Heart right ventricle (tissue), 16 donors: ENCODE measurements around the gene RAG1. TPM values are rescaled to one million over a fixed set of nuclear protein-coding genes. Genes with fewer than 3 reads are reported as not detected.

Source experiments
- ATAC-seq, 8 donors: fragments of 200-7000 bp; cut with Tn5 transposase; one replicate each; pipeline ENCODE4 v1.9.1; 2020; ENCODE audit warnings: mild to moderate bottlenecking in 8 of 8, moderate library complexity in 8 of 8, moderate number of reproducible peaks in 1 of 8
- DNase-seq, 2 donors: peaks; one replicate each; pipeline ENCODE4 v3.0.0-alpha.2; 2020
- H3K27ac ChIP-seq, 10 donors: fragments of 200-600 bp; sonication (generic) in 2 of 10; one replicate each; pipeline versions ENCODE4 v1.5.0 to v1.8.0; 2020 to 2022; ENCODE audit warnings: mild to moderate bottlenecking in 3 of 10
- H3K27me3 ChIP-seq, 7 donors: fragments of 200-600 bp; one replicate each; pipeline ENCODE4 v1.8.0; 2021 to 2022; ENCODE audit warnings: mild to moderate bottlenecking in 2 of 7
- H3K36me3 ChIP-seq, 9 donors: fragments of 200-600 bp; sonication (generic) in 1 of 9; one replicate each; pipeline versions ENCODE4 v1.5.0 to v1.8.0; 2020 to 2022; ENCODE audit warnings: mild to moderate bottlenecking in 2 of 9
- H3K4me1 ChIP-seq, 9 donors: fragments of 200-600 bp; sonication (generic) in 1 of 9; one replicate each; pipeline versions ENCODE4 v1.5.0 to v1.8.0; 2020 to 2022; ENCODE audit warnings: mild to moderate bottlenecking in 4 of 9
- H3K4me3 ChIP-seq, 10 donors: fragments of 200-600 bp; sonication (generic) in 2 of 10; one replicate each; pipeline versions ENCODE4 v1.5.0 to v1.8.0; 2020 to 2022; ENCODE audit warnings: mild to moderate bottlenecking in 7 of 10, moderate library complexity in 2 of 10
- H3K9me3 ChIP-seq, 11 donors: fragments of 200-600 bp in 10 of 11; sonication (generic) in 2 of 11; one replicate each; pipeline versions ENCODE4 v1.5.0 to v1.8.0; 2013 to 2022; ENCODE audit warnings: mild to moderate bottlenecking in 2 of 11, control low read depth in 1 of 11, moderate library complexity in 1 of 11
- WGBS, 2 donors: extraction: QIAGEN DNeasy Blood & Tissue Kit; methylation state at CpG; one replicate each; pipeline ENCODE4 v1.1.7; 2013; ENCODE audit warnings: inconsistent platforms in 1 of 2; 5-methylcytosine and 5-hydroxymethylcytosine counted together
- intact Hi-C, 10 donors: fragments of 100-400 bp; cut with DNase I; formaldehyde crosslinking; loops; one replicate each; pipeline versions ENCODE4 v1.11.1 to v1.14.2; 2022
- polyA plus RNA-seq, 2 donors: library from polyadenylated mRNA; stranded (reverse); fragments of 200-250 nt; gene quantifications; one replicate each; pipeline ENCODE4 v1.2.3, GENCODE V29; 2013
- total RNA-seq, 10 donors: library from RNA; stranded (reverse); fragmentation: NEBNext Ultra II Directional in 3 of 10; extraction: Animal tissue kit (Norgen Biotek cat#: 25700) in 3 of 10; gene quantifications; one replicate each; pipeline versions ENCODE4 v1.2.1 to v1.2.4, GENCODE V29; 2021 to 2023
- TF ChIP-seq, protein P1 (sequence below), 9 donors: fragments of 200-600 bp; sonication (generic) in 2 of 9; IDR thresholded peaks; one replicate each; pipeline versions ENCODE4 v1.5.0 to v1.8.0; 2021 to 2022; ENCODE audit warnings: antibody characterized with exemption in 9 of 9, mild to moderate bottlenecking in 5 of 9, moderate library complexity in 1 of 9
- donor health status: Arrhythmogenic right ventricular cardiomyopathy.
- donor health status: ischemic (EF 13 %, LVEDD 7.1; RV severe dilation, severe dysfunction).
- donor health status: healthy with polysubstance abuse.
- donor health status: DM: no; HTN: yes; CAD: no.
- donor health status: DM: no; HTN: no; CAD: no.
- donor health status: ischemic (EF 25% LVEDD 6.9; RV normal size, moderate dysfunction).
- donor health status: ischemic (EF 25% LVEDD 5.7; RV mildly dilated, moderate dysfunction).
- donor health status: healthy.
- donor health status: DM: yes; HTN: yes; CAD: no.
- donor health status: Ischemic cardiomyopathy.
- donor health status: ischemic (EF 35%, LVEDD 5.7; RV mildly dilated, moderate dysfunction).
- donor health status: nonischemic (EF 11% LVEDD 7.7; RV severe dilation, severe dysfunction).
- donor health status: DM: yes; HTN: yes; CAD: no.
- donor health status: PGD.
- donor health status: ischemic (EF 29% LVEDD 5.4; RV normal size, mild dysfunction).
- donor health status: nonischemic (EF 23%, LVEDD 6.1; RV moderate dilation, normal function).

RAG1 gene
- total and polyA plus RNA-seq, 12 donors = 0.26 to 2.1 (median 1.2) TPM

DNA sequence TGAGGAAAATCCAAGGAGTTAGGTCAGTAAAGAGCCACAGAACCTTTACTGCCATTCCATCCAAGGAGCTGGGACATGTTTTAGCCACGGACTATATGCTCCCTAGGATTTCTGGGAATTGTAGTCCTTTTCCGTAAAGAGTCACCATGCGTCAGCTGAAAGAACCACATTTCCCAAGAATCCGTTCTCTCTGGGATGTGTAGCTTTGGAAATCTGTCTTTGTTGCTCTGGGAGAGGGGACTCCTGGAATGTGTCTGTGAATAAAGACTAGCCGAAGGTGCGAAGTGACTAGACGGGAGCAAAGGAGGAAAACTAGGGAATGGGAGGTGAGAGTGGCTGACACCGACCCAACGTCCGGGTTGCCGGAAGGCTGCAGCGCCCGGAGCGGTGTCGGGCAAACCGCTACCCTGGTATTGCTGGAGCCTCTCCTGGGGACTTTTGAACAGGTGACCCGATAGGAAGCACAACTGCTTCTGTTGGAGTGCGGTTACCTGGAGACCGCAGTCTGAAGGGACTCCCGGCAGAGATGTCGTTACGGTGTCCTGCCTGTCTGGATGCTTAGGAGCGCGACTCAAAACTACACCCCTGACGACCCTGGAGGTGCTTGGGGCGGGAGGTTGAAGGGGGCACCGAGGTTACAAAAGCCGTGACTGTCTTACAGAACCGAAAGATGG, 26.6 kb downstream of the RAG1 start, which contains the start of gene IFTAP:
Gene IFTAP, plus strand, starts transcription at position 187 of the 674 bp plus-strand sequence. CDS start 15,602 bp downstream, outside the sequence.
- intact Hi-C loops = no loop called here
- DNase-seq (peak; percentile 22 to 67), ATAC-seq (peak; percentile 99 to 100 (median 100))
- Histone ChIP-seq H3K9me3 (no peaks in the 10 kb centered on the region), H3K27ac (peak within 1 kb of the TSS in 8 of 10 donors; percentile 45 to 79 (median 68)), H3K27me3 (peaks cover 0 to 32% (median 13%) of the 10 kb centered on the region in 7 donors), H3K36me3 (peaks cover 0 to 7% (median 0%) of the 10 kb centered on the region in 9 donors), H3K4me1 (peaks cover 0 to 16% (median 11%) of the 10 kb centered on the region in 9 donors), H3K4me3 (peak within 1 kb of the TSS; percentile 64 to 94 (median 72))
- TF ChIP-seq, protein P1, sequence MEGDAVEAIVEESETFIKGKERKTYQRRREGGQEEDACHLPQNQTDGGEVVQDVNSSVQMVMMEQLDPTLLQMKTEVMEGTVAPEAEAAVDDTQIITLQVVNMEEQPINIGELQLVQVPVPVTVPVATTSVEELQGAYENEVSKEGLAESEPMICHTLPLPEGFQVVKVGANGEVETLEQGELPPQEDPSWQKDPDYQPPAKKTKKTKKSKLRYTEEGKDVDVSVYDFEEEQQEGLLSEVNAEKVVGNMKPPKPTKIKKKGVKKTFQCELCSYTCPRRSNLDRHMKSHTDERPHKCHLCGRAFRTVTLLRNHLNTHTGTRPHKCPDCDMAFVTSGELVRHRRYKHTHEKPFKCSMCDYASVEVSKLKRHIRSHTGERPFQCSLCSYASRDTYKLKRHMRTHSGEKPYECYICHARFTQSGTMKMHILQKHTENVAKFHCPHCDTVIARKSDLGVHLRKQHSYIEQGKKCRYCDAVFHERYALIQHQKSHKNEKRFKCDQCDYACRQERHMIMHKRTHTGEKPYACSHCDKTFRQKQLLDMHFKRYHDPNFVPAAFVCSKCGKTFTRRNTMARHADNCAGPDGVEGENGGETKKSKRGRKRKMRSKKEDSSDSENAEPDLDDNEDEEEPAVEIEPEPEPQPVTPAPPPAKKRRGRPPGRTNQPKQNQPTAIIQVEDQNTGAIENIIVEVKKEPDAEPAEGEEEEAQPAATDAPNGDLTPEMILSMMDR (IDR thresholded peaks at IDR 0.05) = no peak
- WGBS, 2 donors = 0% methylated on average over 29 of the region's 29 CpGs

DNA sequence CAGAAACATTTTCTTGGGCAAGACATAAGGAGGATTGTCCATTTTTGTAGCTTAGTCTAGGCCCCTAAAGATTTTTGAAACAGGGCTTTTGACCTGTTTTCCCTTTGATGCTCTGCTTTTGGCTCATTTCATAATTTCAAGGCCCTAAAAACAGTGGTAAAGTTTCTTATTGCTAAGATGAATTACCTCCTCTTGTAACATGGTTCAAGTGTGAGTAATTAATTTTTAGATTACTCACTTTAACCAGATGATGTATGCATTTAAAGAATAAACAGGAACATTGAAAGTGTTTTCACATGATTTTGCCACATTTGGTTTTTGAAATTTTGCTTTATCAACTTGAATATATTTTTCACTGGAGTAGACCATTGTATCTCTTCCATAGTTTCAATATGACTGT, 29.1 kb downstream of the RAG1 start:
- H3K4me3 ChIP-seq = no peak overlapping the region
- no peak overlapping the region for H3K27ac ChIP-seq
- H3K4me1 ChIP-seq = peaks cover 0 to 18% (median 14%) of the 10 kb centered on the region in 9 donors
- TF ChIP-seq, protein P1 (IDR thresholded peaks at IDR 0.05) = no peak
- no peaks in the 10 kb centered on the region for H3K9me3 ChIP-seq
- intact Hi-C loops = no loop called here
- DNase-seq (no peak), ATAC-seq (no peak)
- H3K36me3 ChIP-seq = peaks cover 0 to 7% (median 0%) of the 10 kb centered on the region in 9 donors
- peaks cover 0 to 9% (median 0%) of the 10 kb centered on the region in 7 donors for H3K27me3 ChIP-seq

DNA sequence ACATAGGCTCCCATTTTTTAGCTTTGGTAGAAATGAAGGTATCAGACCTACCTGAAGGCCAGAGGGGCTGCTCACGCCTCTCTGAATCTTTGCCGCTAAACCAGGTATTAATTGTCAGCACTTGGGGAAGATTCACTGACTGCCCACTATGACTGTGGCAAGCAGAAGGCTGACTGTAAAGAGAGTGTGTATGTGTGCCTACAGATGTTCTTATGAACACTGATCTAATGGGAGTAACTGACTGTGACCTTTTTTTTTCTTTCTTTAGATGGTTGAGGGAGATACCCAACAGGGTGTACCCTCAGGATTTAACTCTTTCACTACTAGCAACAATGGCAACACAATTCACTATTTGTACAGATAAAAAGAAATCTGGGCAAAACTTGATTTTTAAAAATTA, 30.2 kb downstream of the RAG1 start, which contains the start of gene RAG2:
Gene RAG2, minus strand, starts transcription at position 186 of the 400 bp plus-strand sequence. CDS start 4,068 bp downstream, outside the sequence.
- no peaks in the 10 kb centered on the region for H3K9me3 ChIP-seq
- H3K36me3 ChIP-seq = peaks cover 0 to 7% (median 0%) of the 10 kb centered on the region in 9 donors
- DNase-seq = no peak
- intact Hi-C loops = no loop called here
- H3K4me3 ChIP-seq = no peak within 1 kb of the TSS
- peaks cover 0 to 18% (median 14%) of the 10 kb centered on the region in 9 donors for H3K4me1 ChIP-seq
- WGBS, 2 donors = 83 to 91% methylated on average over 2 of the region's 2 CpGs
- no peaks in the 10 kb centered on the region for H3K27me3 ChIP-seq
- ATAC-seq = no peak
- no peak within 1 kb of the TSS for H3K27ac ChIP-seq
- TF ChIP-seq, protein P1 (IDR thresholded peaks at IDR 0.05) = no peak

DNA sequence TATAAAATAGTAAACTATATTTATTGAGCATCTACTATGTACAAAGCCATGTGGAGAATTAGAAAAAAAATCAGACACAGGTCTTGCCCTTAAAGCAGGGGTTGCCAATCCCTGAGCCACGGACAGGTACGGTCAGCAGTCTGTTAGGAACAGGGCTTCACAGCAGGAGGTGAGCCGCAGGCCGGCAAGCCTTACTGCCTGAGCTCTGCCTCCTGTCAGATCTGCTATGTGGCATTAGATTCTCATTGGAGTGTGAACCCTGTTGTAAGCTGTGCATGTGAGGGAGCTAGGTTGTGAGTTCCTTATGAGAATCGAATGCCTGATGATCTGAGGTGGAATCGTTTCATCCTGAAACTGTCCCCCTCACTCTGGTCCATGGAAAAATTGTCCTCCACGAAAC, 32.4 kb downstream of the RAG1 start:
- H3K4me1 ChIP-seq = peaks cover 0 to 13% (median 6%) of the 10 kb centered on the region in 9 donors
- H3K4me3 ChIP-seq = no peak overlapping the region
- 85 to 88% methylated on average over 7 of the region's 7 CpGs for WGBS, 2 donors
- peaks cover 0 to 7% (median 0%) of the 10 kb centered on the region in 9 donors for H3K36me3 ChIP-seq
- H3K27me3 ChIP-seq = no peaks in the 10 kb centered on the region
- TF ChIP-seq, protein P1 (IDR thresholded peaks at IDR 0.05) = no peak
- H3K27ac ChIP-seq = no peak overlapping the region
- no peak for DNase-seq
- intact Hi-C loops = no loop called here
- no peak for ATAC-seq
- H3K9me3 ChIP-seq = no peaks in the 10 kb centered on the region
